ENCODE measurements around the gene BAZ2B.
"Not testable (repeated sequence)": the region's sequence is repeated elsewhere in the genome, so short reads cannot be mapped to it uniquely, and the experiment has no call there.

Gene BAZ2B, protein sequence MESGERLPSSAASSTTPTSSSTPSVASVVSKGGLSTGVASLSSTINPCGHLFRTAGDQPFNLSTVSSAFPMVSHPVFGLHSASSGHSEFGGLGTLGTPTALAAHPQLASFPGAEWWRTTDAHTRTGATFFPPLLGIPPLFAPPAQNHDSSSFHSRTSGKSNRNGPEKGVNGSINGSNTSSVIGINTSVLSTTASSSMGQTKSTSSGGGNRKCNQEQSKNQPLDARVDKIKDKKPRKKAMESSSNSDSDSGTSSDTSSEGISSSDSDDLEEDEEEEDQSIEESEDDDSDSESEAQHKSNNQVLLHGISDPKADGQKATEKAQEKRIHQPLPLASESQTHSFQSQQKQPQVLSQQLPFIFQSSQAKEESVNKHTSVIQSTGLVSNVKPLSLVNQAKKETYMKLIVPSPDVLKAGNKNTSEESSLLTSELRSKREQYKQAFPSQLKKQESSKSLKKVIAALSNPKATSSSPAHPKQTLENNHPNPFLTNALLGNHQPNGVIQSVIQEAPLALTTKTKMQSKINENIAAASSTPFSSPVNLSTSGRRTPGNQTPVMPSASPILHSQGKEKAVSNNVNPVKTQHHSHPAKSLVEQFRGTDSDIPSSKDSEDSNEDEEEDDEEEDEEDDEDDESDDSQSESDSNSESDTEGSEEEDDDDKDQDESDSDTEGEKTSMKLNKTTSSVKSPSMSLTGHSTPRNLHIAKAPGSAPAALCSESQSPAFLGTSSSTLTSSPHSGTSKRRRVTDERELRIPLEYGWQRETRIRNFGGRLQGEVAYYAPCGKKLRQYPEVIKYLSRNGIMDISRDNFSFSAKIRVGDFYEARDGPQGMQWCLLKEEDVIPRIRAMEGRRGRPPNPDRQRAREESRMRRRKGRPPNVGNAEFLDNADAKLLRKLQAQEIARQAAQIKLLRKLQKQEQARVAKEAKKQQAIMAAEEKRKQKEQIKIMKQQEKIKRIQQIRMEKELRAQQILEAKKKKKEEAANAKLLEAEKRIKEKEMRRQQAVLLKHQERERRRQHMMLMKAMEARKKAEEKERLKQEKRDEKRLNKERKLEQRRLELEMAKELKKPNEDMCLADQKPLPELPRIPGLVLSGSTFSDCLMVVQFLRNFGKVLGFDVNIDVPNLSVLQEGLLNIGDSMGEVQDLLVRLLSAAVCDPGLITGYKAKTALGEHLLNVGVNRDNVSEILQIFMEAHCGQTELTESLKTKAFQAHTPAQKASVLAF (N-terminal part only)
- total RNA-seq, result 53.7 reads per million, percentile 70 among the genes with 10 or more reads in this experiment

DNA sequence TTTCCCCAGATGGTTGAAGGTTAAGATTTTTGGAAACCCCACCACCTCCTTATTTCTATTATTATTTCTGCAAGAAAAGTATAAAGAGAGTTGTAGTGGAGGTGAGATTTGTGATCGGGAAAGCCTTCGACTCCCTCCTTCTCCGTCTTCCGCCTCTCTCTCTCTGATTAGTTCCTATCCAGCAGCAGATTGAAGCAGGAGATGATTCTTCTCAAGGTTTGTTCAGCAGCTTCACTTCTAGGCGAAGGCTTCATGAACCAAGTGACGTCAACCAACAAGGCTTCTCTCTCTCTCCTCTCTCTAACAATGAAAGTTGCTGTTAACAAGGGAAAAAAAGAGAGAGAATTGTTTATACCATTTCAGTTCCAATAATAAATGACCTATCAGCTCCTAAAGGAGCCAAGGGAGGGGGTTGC, at the start of gene BAZ2B:
Gene BAZ2B, minus strand, starts transcription at position 263 of the 416 bp plus-strand sequence. CDS start 137,829 bp downstream, outside the sequence.
- no peak for DNase-seq

DNA sequence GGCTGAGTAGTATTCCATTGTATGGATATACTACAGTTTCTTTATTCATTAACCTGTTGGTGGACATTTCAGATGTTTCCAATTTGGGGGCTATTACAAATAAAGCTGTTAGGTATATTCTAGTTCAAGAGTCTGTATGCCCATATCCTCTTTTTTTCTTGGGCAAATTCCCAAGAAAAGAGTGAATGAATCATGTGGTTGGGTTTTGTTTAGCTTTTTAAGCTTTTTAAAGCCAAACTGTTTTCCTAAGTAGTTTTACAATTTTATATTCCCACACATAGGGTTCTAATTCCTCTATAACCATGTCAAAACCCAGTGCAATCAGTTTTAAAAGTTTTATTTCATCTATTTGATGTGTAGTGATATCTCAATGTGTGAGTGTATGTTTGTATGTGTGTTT, 44.9 kb upstream of the BAZ2B start:
- DNase-seq, result no peak

DNA sequence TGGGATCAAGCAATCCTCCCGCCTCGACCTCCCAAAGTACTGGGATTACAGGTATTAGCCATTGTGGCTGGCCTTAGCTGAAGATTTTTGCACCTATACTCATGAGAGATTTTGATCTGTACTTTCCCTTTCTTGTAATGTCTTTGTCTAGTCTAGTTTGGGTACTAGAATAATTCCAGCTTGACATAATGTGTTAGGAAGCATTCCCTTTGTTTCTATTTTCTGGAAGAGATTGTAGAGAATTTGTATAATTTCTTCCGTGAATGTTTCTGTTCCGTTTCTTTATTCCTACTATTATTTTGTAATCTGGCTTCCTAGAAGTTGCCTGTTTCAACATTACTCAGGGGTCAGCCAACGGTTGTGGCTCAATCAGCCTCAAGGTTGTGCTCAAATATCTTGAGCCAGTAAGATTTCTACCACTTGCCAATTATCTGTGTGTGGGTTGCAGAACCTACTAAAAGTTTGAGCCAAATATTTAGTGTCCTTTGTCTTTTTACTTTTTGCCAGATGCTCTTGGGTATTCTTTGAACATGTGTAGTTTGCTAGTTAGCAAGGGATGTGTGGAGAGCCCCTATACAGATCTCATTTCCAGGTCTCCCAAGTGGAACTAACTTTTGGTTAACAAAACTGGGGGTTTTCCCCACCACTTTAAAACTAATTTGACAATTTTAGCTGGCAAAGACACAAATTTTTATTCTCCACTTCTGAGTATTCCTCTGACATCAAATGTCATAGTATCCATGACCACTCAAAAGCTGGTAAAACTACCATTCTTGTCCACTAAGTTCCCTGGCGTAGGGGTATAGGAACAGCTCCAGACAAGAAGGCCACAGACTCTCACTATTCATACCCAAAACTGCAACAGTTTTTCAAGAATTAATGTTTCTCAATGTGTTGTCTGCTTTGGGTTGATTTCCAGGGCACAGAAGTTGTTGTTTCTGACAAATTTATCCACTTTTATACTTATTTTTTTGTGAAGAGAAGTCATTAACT, 42.8 kb upstream of the BAZ2B start:
- no peak for DNase-seq

DNA sequence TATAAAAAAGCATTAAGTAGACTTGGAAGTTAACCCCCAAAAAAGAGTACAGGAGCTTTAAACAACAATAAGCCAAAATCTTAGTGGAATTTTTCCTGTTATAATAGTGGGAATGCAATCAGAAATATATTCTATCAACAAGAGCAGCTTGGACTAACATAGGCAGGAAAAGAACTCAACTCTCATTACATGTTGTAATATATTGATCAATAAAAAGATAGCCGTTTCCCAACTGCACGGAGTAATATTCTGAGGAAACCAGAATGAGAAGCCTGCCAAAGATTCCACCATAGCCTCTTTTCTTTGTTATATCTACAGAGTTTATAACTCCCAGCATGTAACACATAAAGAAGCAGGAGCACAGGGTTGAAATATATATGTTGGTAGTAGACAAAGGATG, 37.6 kb upstream of the BAZ2B start:
- no peak for DNase-seq

DNA sequence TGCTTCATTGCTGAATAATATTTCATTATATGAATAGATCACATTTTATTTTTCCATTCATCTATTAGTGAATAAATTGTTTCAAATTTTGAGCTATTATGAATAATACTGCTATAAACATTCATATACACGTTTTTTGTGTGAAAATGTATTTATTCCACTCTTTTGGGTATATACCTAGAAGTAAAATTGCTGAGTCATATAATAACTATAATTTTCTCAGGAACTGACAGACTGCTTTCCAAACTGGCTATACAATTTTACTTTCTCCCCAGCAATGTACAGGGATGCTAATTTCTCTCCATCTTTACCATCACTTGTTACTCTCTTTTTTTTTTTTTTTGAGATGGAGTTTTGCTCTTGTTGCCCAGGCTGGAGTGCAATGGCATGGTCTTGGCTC, 35.5 kb upstream of the BAZ2B start:
- no peak for DNase-seq

DNA sequence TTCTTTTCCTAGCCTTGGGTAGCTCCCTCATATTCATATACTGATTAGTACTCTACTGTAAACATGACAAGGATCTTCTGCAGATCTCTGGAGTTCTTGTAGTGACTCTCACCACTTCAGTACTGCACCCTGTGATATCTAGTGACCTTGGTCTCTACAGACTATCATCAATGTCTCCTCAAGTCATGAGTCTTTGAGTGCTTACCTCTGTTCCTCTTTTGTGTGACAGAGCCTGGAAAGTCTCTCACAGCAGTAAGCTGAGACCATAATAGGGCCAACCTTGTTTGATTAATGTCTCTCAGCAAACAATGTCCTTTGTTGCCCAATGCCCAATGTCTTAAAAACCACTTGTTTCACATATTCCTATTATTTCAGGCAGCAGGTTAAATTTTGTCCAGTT, 34.2 kb upstream of the BAZ2B start:
- DNase-seq, result no peak

DNA sequence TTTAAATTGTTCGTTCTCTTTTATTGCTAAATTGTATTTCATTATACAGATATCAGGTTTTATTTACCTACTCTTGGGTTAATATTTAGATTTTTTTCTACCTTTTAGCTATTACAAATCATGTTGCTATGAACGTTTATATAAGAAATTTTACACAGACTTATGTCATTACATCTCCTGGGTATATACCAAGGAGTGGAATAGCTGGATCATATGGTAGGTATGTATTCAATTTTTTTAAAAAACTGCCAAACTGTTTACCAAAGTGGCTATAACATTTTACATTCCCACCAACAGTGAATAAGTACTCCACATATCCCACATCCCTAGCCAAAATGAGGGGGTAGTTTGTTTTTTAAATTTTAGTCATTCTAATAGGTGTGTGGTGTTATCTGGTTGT, 32.3 kb upstream of the BAZ2B start:
- no peak for DNase-seq

DNA sequence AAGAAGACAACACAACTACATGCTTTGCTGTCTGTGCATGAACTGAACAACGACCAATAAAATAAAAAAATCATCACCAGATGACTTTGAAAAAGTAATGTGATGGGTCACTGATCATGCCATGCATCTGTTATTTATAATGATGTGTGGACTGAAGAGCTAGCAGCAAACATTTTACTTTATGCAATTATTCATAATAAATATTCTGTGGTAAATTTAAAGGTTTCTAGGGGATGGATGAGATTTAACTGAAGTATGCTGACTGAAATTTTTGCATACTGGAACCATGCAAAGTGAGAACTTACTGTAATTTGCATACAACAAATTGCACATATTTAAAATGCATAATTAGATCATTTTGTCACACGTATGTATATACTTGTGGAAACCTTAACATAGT, 31.3 kb upstream of the BAZ2B start:
- no peak for DNase-seq

DNA sequence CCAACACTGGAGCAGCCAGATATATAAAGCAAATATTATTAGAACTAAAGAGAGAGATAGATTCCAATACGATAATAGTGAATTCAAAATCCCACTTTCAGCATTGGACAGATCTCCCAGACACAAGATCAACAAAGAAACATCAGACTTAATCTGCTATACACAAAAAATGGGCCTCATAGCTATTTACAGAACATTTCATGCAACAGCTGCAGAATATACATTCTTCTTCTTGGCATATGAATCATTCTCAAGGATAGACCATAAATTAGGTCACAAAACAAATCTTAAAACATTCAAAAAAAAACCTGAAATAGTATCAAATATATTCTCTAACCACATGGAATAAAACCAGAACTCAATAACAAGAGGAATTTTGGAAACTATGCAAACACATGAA, 23.8 kb upstream of the BAZ2B start:
- DNase-seq, result no peak

DNA sequence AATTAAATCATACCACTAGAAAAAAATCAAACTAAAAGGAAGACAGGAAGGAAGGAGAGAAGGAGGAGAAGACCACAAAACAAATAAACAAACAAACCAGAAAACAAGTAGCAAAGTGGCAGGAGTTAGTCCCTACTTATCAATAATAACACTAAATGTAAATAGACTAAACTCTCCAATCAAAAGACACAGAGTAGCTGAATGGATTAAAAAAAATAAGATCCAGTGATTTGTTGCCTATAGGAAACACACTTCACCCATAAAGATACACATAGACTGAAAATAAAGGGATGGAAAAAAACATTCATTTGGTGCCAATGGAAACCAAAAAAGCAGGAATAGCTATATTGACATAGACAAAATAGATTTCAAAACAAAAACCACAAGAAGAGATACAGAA, 23.4 kb upstream of the BAZ2B start:
- no peak for DNase-seq

DNA sequence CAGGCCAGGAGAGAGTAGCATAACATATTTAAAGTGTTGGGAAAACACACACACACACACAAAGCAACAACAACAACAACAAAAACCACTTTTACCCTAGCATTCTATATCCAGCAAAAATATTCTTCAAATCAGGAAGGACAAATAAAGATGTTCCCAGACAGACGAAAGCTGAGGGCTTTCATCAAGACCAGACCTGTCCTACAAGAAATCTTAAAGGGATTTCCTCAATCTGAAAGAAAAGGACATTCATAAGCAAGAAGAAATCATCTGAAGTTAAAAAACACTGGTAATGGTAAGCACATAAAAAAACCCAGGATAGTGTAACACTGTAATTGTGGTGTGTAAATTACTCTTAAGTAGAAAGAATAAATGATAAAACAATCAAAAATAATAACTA, 22.7 kb upstream of the BAZ2B start:
- DNase-seq, result no peak

DNA sequence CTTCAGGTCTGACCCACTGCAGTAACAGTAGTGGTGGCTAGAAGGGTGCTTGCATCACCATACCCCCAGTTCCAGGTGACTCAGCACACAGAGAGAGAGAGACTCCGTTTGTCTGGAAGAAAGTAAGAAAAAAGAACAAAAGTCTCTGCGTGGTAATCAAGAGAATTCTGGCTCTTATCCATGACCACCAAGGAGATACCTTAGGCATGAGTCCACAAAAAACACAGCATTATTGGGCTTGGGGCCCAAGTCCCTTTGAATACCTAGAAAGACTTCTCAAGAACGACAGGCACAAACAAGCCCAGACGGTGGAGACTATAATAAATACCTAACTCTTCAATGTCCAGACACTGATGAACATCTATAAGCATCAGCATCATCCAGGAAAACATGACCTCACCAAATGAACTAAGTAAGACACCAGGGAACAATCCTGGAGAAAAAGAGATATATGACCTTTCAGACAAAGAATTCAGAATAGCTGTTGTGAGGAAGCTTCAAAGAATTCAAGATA, 21.7 kb upstream of the BAZ2B start:
- DNase-seq, result no peak

DNA sequence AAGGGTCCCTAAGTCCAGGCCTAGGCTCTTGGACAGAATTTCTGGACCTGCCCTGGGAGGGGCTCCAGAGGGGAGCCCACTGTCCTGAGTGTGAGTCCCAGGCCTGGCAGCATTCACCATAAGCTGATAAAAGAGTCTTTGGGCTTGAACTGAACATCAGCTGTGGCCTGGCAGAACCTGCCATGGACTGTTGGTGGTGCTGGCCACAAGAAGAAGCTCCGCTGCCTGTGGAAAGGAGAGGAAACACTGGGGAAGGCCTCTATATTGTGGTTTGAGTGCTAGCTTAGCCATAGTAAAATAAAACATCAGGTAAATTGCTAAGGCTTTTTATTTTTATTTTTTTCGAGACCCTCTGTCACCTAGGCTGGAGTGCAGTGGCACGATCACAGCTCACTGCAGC, 20.9 kb upstream of the BAZ2B start:
- no peak for DNase-seq

DNA sequence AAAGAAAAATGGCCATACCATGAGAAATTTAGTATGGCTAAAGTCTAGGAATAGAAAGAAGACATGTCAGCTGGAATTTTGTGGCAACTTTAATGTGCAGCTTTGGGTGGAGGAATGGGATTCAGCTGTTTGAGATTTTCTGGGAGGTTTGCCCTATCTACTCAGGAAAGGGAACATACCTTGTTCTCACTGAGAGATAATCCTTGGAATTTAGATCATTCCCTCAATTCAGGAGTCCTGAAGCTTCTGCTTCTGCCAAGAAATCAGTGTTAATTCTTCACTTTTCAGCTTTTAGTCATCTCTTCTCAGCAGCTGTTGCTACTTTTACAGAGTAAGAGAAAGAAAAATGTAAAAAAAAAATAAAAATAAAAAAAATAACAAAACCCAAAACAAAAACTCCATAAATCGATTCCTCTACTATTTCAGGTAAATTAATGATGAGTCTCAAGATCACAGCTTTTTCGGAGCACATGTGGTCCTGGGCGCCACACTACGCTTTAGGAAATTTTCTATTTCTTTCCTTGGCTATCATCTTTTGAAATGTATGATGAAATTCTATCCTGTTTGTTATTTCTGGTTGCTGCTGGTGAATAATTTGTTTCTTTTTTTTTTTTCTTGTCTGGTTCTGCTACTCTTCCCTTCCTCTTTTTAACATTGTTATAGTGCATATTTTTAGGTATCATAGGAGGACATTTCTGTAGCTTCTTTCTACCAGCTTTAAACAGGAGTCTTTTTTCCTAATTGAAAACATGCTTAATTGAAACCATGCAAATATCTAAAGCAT, 18.9 kb upstream of the BAZ2B start:
- DNase-seq, result no peak

DNA sequence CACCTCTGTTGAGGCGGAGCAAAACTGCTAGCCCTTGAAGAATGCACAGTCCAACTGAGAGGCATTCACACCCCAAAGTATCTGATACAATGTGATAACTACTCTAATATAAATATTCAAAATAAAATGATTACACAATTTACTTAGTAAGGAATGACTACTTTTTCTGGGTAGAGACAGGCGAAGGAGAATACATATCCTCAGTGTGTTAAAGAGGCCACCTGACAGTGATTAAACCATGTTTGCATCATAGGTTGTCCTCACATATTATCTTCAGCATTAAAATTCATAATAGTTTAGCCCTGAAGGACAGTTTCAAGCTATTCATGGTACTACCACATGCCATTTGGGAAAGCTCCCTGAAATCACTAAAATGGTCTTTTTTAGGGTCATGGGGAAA, 16.9 kb upstream of the BAZ2B start:
- DNase-seq, result no peak

DNA sequence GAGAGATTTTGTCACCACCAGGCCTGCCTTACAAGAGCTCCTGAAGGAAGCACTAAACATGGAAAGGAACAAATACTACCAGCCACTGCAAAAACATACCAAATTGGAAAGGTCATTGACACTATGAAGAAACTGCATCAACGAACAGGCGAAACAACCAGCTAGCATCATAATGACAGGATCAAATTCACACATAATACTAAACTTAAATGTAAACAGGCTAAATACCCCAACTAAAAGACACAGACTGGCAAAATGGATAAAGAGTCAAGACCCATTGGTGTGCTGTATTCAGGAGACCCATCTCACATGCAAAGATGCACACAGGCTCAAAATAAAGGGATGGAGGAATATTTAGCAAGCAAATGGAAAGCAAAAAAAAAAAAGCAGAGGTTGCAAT, 9.3 kb upstream of the BAZ2B start:
- DNase-seq, result not testable (repeated sequence)

DNA sequence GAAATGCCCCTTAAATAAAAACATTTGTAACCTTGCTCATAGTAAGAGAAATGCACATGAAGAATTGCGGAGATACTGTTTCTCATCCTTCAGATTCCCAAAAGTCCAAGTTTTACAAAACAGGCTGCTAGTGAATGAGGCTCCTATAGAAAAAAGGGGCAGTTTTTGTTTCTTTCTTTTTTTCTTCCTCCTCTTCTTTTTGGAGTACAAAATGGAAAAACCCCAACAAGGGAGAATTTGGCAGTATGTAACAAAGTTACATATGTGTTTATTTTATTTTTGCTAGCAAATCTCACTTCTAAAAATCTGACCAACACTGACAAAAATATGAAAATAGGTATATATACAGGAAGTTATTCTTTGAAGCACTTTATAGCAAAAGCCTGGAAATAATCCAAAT, 7.1 kb upstream of the BAZ2B start:
- DNase-seq, result no peak

DNA sequence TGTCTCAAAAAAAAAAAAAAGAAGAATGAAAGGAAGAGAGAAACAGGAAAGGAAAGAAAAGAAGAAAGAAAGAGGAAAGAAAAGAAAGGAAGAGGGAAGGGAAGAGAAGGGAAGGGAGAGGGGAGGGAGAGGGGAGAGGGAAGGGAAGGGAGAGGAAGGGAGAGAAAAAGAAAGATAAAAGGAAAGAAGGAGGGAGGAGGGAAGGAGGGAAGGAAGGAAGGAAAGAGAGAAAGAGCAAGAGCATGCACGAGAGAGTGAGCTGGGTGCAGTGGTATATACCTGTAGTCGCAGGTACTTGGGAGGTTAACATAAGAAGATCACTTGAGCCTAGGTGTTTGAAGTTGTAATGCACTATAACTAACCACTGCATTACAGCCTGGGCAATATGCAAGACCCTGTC, 6.6 kb upstream of the BAZ2B start:
- DNase-seq, result no peak

DNA sequence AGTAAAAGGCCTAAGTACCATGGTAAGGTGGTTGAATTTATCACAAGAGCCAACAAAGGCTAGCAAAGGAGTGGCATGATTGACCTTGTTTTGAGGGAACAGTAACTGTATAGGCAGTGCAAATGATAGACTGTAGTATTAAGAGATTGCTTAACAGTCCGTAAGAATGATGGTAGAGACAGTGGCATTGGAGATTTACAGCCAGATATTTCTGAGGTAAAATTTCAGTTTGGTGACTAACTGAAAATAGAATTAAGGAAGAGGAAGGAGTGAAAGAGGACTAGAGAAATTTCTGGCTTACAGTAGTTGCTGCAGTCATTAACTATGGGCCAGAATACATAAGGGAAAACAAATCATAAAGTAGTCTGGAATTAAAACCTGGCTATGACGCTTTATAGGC, 4.4 kb upstream of the BAZ2B start:
- DNase-seq, result no peak

DNA sequence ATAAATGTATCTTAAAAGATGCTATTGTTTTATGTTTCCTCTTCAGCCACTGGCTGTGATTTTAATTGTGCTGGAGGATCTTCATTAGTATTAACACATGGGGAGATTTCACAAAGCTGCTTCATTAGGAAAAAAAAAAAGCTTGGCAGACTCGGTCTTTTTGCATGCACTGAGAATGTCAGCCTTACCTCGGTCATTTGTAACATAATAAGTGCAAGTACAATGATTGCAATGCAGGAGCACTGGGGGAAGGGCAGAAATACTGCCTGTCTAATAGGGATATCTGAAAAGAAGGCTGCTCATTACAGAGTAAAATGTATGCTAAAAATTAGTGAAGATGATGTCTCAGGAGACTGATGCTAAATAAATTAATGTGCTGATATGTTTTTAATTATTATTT, 1.3 kb upstream of the BAZ2B start:
- no peak for DNase-seq

DNA sequence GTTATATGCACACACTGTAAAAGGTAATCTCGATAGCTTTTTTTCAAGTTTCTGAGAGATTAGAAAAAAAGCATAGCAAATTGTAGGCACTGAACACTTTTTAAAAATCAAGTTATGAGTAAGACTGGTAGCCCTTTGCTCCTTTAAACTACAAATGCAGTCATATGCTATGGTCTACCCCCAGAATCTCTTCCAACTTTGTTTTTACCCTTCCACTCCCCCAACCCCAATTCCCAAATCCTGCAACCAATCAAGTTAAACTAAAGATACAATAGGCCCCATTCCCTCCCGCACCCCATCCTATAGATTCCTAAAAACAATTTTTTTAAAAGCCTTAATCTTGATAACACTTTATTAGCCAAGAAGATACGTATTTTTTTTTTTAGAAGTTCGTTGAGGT, 752 bp upstream of the BAZ2B start:
- DNase-seq, result no peak

Data from effector CD4-positive, alpha-beta T cell (primary cell).